Left kidney (tissue), 2 donors: ENCODE results near the gene BDH1. TPM values are rescaled to one million over a fixed set of nuclear protein-coding genes. Genes with fewer than 3 reads are reported as not detected.

Source experiments
- DNase-seq: peaks from one replicate; pipeline ENCODE4 v3.0.0-alpha.2; 2013
- polyA plus RNA-seq: library from polyadenylated mRNA; unstranded; fragments of 120-200 nt; gene quantifications from one replicate; pipeline ENCODE4 v1.2.1, GENCODE V29; 2013; ENCODE audit not compliant: insufficient read length

BDH1 gene
- polyA plus RNA-seq, 1 donor: 52.2 TPM

DNA sequence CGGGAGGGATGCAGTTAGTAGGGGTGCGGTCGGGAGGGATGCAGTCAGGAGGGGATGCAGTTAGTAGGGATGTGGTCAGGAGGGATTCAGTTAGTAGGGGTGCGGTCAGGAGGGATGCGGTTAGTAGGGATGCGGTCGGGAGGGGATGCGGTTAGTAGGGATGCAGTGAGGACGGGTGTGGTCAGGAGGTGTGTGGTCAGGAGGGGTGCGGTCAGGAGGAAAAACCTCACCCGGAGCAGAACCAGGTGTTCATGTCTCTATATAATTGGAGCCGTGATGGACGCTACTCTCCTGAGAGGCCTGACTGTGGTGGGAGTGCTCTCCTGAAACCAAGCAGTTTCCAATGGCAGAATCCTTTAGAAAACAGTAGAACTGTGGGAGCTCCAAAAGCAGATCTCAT lies 95.8 kb downstream of the BDH1 start:
- no peak for DNase-seq

Other genes with a start within 250 kb of the BDH1 start
- gene RUBCN, start 180.9 kb upstream of the BDH1 start, polyA plus RNA-seq: 16.5 TPM
- 117 TPM for gene FYTTD1, start 193.9 kb upstream of the BDH1 start, polyA plus RNA-seq
- gene LRCH3, start 235.3 kb upstream of the BDH1 start, polyA plus RNA-seq: 60.8 TPM